Astrocyte (in vitro differentiated cells and primary cell): Measurements from ENCODE around the gene C2orf76. TPM values are rescaled to one million over a fixed set of nuclear protein-coding genes. Genes with fewer than 3 reads are reported as not detected.
"Not testable (repeated sequence)": the region's sequence is repeated elsewhere in the genome, so short reads cannot be mapped to it uniquely, and the experiment has no call there.

ENCODE experiments used
- DNase-seq: peaks from one replicate; pipeline ENCODE4 v3.0.0-alpha.2; 2010; ENCODE audit warnings: low read depth
- FAIRE-seq: peaks from 2 replicates; lab custom pipeline; 2011; peaks lifted over from hg19 to GRCh38; lab: Jason Lieb, UNC
- H2AFZ ChIP-seq: 2 replicates; pipeline ENCODE4 v1.6.0; 2012; ENCODE audit warnings: low read depth, low read length, inconsistent platforms
- H3K27ac ChIP-seq: 2 replicates; pipeline ENCODE4 v1.5.1; 2011; ENCODE audit warnings: low read depth, low read length, inconsistent platforms
- H3K27me3 ChIP-seq: 2 replicates; pipeline ENCODE4 v1.6.0; 2011; ENCODE audit warnings: low read length, inconsistent platforms; ENCODE audit not compliant: insufficient read depth
- H3K36me3 ChIP-seq: 2 replicates; pipeline ENCODE4 v1.5.1; 2011; ENCODE audit warnings: low read length, inconsistent platforms; ENCODE audit not compliant: insufficient read depth
- H3K4me1 ChIP-seq: 2 replicates; pipeline ENCODE4 v1.5.1; 2011; ENCODE audit warnings: low read length, inconsistent platforms; ENCODE audit not compliant: insufficient read depth
- H3K4me2 ChIP-seq: 2 replicates; pipeline ENCODE4 v1.6.0; 2012; ENCODE audit warnings: low read length, inconsistent platforms
- H3K4me3 ChIP-seq: 2 replicates; pipeline ENCODE4 v1.5.1; 2011; ENCODE audit warnings: low read depth, mild to moderate bottlenecking, low read length, inconsistent platforms; ENCODE audit not compliant: insufficient read depth
- H3K79me2 ChIP-seq: 2 replicates; pipeline ENCODE4 v1.6.0; 2012; ENCODE audit warnings: mild to moderate bottlenecking, low read length, inconsistent platforms; ENCODE audit not compliant: insufficient read depth
- H3K9ac ChIP-seq: 2 replicates; pipeline ENCODE4 v1.6.0; 2012; ENCODE audit warnings: mild to moderate bottlenecking, low read length, inconsistent platforms
- H3K9me3 ChIP-seq: 2 replicates; pipeline ENCODE4 v1.5.1; 2012; ENCODE audit warnings: low read depth, mild to moderate bottlenecking, low read length, inconsistent platforms; ENCODE audit not compliant: insufficient read depth
- H4K20me1 ChIP-seq: 2 replicates; pipeline ENCODE4 v1.6.0; 2012; ENCODE audit warnings: low read length, inconsistent platforms; ENCODE audit not compliant: insufficient read depth
- H3K27ac Mint-ChIP-seq: one replicate; pipeline ENCODE4 v1.8.0; 2021; ENCODE audit warnings: mild to moderate bottlenecking, mixed read lengths; ENCODE audit not compliant: unreplicated experiment
- H3K27me3 Mint-ChIP-seq: one replicate; pipeline ENCODE4 v1.8.0; 2021; ENCODE audit warnings: low read depth, mixed read lengths; ENCODE audit not compliant: unreplicated experiment
- H3K36me3 Mint-ChIP-seq: one replicate; pipeline ENCODE4 v1.8.0; 2021; ENCODE audit warnings: low read depth, mixed read lengths; ENCODE audit not compliant: unreplicated experiment
- H3K4me1 Mint-ChIP-seq: one replicate; pipeline ENCODE4 v1.8.0; 2021; ENCODE audit warnings: low read depth, mixed read lengths; ENCODE audit not compliant: unreplicated experiment
- H3K4me3 Mint-ChIP-seq: one replicate; pipeline ENCODE4 v1.8.0; 2021; ENCODE audit warnings: mild to moderate bottlenecking, moderate library complexity, mixed read lengths; ENCODE audit not compliant: unreplicated experiment
- H3K9me3 Mint-ChIP-seq: one replicate; pipeline ENCODE4 v1.8.0; 2021; ENCODE audit warnings: mild to moderate bottlenecking, mixed read lengths; ENCODE audit not compliant: unreplicated experiment
- EZH2 ChIP-seq: IDR thresholded peaks from 2 replicates; pipeline ENCODE4 v1.6.1; 2012; ENCODE audit warnings: mild to moderate bottlenecking, low read length, inconsistent platforms; ENCODE audit not compliant: insufficient read depth
- total RNA-seq: library from RNA; stranded (reverse); gene quantifications from 2 replicates; pipeline ENCODE4 v1.2.1, GENCODE V29; 2021
- TF ChIP-seq, protein P1 (sequence below): IDR thresholded peaks from 2 replicates; pipeline ENCODE4 v1.5.1; 2011; ENCODE audit warnings: low read depth, mild to moderate bottlenecking, inconsistent platforms, low read length, moderate library complexity; ENCODE audit not compliant: insufficient read depth

The C2orf76 gene
- total RNA-seq, 1 donor from 2014 or later: 9.2 TPM

DNA sequence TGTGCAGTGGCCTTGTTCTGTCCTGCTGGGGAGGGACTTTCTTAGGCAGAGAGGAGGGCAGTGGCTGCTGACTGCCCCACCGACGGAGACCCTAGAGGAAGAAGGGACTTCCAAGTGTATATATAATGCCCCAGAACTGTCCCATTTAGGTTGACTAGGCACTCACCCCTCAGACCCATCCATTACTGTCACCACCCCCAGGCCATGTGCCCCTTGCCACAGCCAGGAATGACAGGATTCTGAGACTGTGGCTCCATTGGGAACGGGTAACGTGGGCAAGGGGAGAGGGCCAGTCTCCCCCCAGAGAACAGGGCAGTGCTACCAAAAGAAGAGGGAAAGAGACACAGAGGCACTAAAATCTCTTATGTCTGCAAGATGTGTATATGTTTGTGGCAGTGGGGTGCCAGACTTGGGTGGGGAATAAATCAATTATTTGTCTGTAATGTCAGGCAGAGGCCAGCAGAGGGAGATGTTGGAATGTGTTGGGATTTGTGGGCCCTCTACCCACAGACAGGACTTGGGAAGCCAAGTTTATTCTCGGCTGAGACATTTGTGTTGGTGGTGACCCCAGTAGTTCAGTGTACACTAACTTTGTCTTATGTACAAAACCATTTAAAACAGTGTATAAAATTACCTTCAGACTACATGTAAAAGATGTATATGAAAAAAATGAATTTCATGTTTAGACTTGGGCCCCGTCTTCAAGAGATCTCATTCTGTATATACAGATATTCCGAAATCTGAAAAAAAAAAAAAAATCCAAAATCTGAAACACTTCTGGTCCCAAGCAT is 41.0 kb upstream of the C2orf76 start:
- H3K27ac Mint-ChIP-seq: no peak overlapping the region

DNA sequence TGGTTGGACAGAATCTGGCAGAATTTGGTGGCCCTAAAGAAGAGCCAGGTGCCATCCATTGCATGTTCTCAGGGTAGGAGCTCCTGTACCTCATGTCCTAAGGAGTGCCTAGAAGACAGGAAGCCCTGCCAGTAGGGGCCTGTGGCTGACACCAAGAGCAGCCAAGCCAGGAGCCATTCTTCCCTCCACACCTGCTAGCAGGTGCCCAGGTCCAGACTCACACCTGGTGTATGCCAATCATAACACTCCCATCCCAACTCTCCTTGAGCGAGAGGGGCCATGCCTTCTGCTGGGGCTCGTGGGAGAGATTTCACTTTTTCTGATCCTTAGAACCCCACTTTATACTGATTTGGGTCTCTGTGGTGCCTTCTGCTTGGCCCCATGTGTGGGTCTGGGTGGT is 38.5 kb upstream of the C2orf76 start:
- Histone ChIP-seq H3K79me2 (no peaks in the 10 kb centered on the region), H3K27ac (no peak overlapping the region), H3K4me3 (no peak overlapping the region), H2AFZ (no peak overlapping the region), H3K9me3 (no peaks in the 10 kb centered on the region), H4K20me1 (no peaks in the 10 kb centered on the region), H3K36me3 (no peaks in the 10 kb centered on the region), H3K4me2 (no peak overlapping the region), H3K27me3 (peaks cover 8% of the 10 kb centered on the region), H3K9ac (no peak overlapping the region), H3K4me1 (no peaks in the 10 kb centered on the region)
- no peak for DNase-seq
- no peak for FAIRE-seq
- Mint-ChIP-seq H3K27me3 (peaks cover 28% of the 10 kb centered on the region), H3K36me3 (no peaks in the 10 kb centered on the region), H3K9me3 (peaks cover 4% of the 10 kb centered on the region), H3K27ac (no peak overlapping the region), H3K4me1 (no peaks in the 10 kb centered on the region), H3K4me3 (no peak overlapping the region)
- TF ChIP-seq, protein P1, sequence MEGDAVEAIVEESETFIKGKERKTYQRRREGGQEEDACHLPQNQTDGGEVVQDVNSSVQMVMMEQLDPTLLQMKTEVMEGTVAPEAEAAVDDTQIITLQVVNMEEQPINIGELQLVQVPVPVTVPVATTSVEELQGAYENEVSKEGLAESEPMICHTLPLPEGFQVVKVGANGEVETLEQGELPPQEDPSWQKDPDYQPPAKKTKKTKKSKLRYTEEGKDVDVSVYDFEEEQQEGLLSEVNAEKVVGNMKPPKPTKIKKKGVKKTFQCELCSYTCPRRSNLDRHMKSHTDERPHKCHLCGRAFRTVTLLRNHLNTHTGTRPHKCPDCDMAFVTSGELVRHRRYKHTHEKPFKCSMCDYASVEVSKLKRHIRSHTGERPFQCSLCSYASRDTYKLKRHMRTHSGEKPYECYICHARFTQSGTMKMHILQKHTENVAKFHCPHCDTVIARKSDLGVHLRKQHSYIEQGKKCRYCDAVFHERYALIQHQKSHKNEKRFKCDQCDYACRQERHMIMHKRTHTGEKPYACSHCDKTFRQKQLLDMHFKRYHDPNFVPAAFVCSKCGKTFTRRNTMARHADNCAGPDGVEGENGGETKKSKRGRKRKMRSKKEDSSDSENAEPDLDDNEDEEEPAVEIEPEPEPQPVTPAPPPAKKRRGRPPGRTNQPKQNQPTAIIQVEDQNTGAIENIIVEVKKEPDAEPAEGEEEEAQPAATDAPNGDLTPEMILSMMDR: no peak
- TF ChIP-seq EZH2: no peak

More for the DNA sequence above, 41.0 kb upstream of the C2orf76 start:
- Histone ChIP-seq H3K27me3 (peaks cover 5% of the 10 kb centered on the region), H3K79me2 (no peaks in the 10 kb centered on the region), H3K4me2 (no peak overlapping the region), H3K36me3 (no peaks in the 10 kb centered on the region), H3K4me1 (no peaks in the 10 kb centered on the region), H3K27ac (no peak overlapping the region), H2AFZ (no peak overlapping the region), H3K4me3 (no peak overlapping the region), H3K9ac (no peak overlapping the region), H4K20me1 (no peaks in the 10 kb centered on the region), H3K9me3 (no peaks in the 10 kb centered on the region)
- Mint-ChIP-seq H3K9me3 (peaks cover 2% of the 10 kb centered on the region), H3K4me1 (no peaks in the 10 kb centered on the region), H3K4me3 (no peak overlapping the region), H3K27me3 (peaks cover 27% of the 10 kb centered on the region), H3K36me3 (no peaks in the 10 kb centered on the region)
- no peak for TF ChIP-seq EZH2
- TF ChIP-seq, protein P1: peak; percentile 74
- FAIRE-seq: no peak
- peak; percentile 21 for DNase-seq

DNA sequence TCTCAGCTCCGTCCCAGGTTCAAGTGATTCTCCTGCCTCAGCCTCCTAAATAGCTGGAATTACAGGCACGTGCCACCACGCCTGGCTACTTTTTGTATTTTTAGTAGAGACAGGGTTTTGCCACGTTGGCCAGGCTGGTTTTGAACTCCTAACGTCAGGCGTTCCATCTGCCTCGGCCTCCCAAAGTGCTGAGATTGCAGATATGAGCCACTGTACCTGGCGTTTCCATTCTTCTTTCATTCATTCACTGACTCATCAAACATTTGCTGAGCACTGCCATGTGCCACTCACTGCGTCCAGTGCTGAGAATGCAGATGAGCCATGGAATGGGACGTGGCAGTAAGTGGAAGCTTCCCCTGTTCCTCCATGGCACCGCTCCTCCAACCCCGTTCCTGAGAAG is 37.0 kb upstream of the C2orf76 start:
- H3K4me1 Mint-ChIP-seq, H3K4me2 ChIP-seq, DNase-seq, H3K9ac ChIP-seq, FAIRE-seq, H3K36me3 Mint-ChIP-seq, H3K27ac ChIP-seq, H3K9me3 ChIP-seq, H4K20me1 ChIP-seq, H3K79me2 ChIP-seq, H3K27me3 ChIP-seq, H3K4me3 Mint-ChIP-seq, H2AFZ ChIP-seq, H3K27ac Mint-ChIP-seq, H3K36me3 ChIP-seq, H3K9me3 Mint-ChIP-seq, H3K4me1 ChIP-seq, H3K4me3 ChIP-seq: not testable (repeated sequence)
- peaks cover 28% of the 10 kb centered on the region for H3K27me3 Mint-ChIP-seq
